Measurements from ENCODE around the gene UMOD.
"Not testable (repeated sequence)": the region's sequence is repeated elsewhere in the genome, so short reads cannot be mapped to it uniquely, and the experiment has no call there.

UMOD gene

DNA sequence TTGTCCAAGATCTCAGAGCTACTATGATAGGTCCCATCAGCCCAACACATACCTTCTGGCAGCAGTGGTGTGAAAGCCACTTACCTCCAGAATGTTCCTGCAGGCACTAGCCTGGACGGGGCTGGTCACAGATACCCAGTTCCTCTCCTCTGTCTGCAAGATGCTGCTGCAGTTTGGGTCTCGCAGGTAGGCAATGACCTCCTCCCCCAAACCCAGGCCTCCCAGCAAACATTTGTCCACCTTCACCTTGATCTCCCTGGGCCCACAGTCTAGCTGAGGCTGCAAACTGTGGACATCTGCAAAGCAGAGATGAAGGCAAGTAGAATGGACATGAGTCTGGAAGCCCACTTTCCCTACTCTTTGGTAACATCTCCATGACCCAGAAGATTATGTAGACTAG is 32.3 kb downstream of the UMOD start:
- DNase-seq: no peak

GRCh38 chr16:20319406-20319805 is 33.1 kb downstream of the UMOD start:
- DNase-seq: no peak

DNA sequence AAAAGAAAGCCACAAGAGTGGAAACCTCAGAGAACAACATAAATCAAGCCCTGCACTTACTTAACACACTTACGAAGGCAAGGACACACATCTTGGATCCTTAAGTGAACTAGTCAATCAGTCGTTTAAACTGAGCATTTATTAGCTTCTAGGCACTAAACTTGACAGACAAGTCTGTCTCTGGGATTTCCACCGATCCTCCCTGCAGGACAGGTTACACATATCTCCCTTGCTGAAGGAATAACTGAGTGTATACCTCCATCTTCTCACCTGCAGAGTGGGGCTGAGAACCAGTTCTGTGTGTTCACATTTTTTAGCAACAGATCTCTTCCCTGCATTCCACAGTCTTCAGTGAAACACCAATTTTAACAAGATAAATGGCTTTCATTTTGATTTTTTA is 34.1 kb downstream of the UMOD start:
- no peak for DNase-seq

GRCh38 chr16:20318006-20318405 is 34.5 kb downstream of the UMOD start:
- no peak for DNase-seq

DNA sequence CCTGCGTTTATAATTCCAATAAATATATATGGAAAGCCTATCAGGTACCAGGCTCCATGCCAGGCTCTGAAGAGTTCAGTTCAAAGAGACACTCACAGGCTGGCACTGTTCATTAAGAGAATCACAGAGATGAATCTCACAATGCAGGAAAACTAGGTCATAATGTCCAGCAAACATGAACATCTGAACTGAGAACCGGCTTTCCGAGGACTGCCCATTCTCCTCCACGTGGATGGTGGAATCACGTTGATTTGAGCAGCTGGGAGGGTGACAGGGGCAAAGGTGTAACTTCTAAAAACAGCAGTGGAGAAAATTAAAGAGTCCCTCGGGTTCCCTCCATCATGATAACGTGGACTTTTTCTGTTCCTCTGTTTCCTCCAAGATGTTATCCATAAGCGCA is 35.4 kb downstream of the UMOD start:
- no peak for DNase-seq

- DNase-seq: no peak
Measured at GRCh38 chr16:20316715-20317114, 35.8 kb downstream of the UMOD start.

DNA sequence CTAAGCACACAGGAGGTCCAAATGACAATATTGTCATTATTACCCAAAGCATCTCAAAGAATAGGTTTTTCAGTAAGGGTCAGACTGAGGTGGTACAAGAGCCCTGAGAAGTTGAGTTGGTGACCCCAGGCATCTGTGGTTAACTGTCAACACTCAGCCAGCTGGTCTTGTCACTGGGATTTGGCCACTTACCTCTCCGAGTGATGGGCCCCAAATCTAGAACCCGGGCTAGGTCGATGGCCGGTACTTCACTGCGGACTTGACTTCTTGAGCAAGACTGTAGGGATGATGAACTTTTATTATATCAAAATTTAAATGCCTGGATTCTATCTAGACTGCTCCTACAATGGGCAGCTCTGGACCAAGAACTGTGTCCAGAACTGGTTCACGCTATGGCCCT is 36.8 kb downstream of the UMOD start:
- DNase-seq: no peak

GRCh38 chr16:20314575-20314974 is 37.9 kb downstream of the UMOD start:
- DNase-seq: no peak

GRCh38 chr16:20313741-20314140 is 38.8 kb downstream of the UMOD start:
- no peak for DNase-seq

GRCh38 chr16:20312536-20313095 is 39.9 kb downstream of the UMOD start:
- DNase-seq: not testable (repeated sequence)

DNA sequence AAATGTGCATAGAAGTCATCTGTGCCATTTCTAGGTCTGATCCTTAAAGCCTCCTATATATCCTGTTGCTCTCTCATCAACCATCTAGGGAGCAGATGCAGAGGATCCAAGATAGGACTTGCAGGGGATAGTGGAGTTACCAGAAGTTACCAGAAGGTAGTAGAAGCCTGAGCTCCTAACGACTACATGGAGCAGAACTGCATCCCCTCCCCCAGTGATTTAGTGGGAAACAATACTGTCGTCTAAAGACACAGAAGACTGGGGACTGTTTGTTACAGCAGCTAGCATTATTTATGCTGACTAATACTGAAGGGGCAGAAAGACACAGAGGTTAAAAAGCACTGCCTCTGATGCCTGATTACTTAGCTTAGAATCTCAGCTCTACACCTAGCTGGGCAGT is 41.0 kb downstream of the UMOD start:
- no peak for DNase-seq

- DNase-seq: no peak
Measured at GRCh38 chr16:20310421-20311395, 41.8 kb downstream of the UMOD start.

- no peak for DNase-seq
Measured at GRCh38 chr16:20309786-20310185, 42.7 kb downstream of the UMOD start.

GRCh38 chr16:20308801-20309590 is 43.5 kb downstream of the UMOD start:
- DNase-seq: no peak

- no peak for DNase-seq
Measured at GRCh38 chr16:20308266-20308665, 44.2 kb downstream of the UMOD start.

DNA sequence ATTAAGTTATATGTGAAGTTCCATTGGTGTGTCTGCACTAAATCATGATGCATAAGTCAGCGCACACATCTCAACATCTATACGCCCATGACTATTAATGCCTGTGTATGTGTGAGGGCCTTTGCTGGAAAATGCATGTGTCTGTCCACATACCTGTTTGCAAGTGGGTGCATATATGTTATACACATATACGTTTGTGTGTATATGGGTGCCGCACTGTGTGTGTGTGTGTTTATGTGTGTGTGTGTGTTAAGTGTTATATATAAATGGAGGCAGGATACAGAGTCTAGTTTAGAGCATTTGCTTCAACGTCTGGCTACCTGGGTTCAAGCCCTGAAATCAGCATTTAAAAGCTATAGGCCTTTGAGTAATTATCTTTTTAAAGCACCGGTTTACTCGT is 44.7 kb downstream of the UMOD start:
- no peak for DNase-seq

- DNase-seq: no peak
Measured at GRCh38 chr16:20307240-20307671, 45.3 kb downstream of the UMOD start.

- DNase-seq: no peak
Measured at GRCh38 chr16:20306401-20306800, 46.1 kb downstream of the UMOD start.

- DNase-seq: no peak
Measured at GRCh38 chr16:20303012-20303411, 49.5 kb downstream of the UMOD start.

GRCh38 chr16:20302389-20302788 is 50.1 kb downstream of the UMOD start:
- no peak for DNase-seq

DNA sequence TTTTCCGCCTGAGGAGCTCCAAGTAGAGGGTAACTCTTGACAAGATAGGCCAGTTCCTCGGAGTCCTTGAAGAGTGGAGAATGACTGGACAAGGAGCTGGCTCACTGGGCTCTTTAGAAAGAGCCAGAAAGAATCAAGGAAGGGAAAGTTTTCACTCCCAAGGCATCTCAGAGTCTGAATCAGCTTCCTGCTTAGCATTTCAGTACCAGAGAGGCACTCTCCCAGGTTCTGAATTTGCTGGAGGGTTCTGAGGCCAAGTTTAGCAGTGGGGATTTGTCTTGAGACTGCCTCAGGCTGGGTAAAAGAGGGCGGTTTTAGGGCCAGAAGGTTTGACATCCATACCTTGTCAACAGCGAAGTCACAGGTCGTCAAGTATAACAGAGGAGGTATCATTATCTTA is 50.7 kb downstream of the UMOD start:
- no peak for DNase-seq

GRCh38 chr16:20300312-20301097 is 52.0 kb downstream of the UMOD start:
- peak; percentile 14 for DNase-seq

DNA sequence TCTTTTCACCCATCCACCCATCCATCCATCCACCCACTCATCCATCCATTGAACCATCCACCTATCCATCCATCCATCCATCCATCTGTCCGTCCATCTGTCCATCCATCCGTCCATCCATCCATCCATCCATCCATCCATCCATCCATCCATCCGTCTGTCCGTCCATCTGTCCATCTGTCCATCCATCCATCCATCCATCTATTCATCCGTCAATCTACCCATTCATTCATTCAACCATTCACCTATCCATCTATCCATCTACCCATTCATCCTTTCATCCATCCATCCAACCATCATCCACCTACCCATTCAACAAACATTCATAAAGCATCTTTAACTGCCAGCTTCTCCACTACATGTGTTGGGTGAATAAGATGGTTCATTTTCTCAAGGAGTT is 54.1 kb downstream of the UMOD start:
- DNase-seq: no peak

Data from 8988T (cell line).